ENCODE results near the gene APBA1. TPM values are rescaled to one million over a fixed set of nuclear protein-coding genes. Genes with fewer than 3 reads are reported as not detected.
A peak's percentile ranks its signal among the peaks of the same experiment; 100 is the strongest.

APBA1 gene
- total and polyA plus RNA-seq, 4 experiments from 2014 or later = 0.83 to 2.0 (median 0.90) TPM; not detected in 1

DNA sequence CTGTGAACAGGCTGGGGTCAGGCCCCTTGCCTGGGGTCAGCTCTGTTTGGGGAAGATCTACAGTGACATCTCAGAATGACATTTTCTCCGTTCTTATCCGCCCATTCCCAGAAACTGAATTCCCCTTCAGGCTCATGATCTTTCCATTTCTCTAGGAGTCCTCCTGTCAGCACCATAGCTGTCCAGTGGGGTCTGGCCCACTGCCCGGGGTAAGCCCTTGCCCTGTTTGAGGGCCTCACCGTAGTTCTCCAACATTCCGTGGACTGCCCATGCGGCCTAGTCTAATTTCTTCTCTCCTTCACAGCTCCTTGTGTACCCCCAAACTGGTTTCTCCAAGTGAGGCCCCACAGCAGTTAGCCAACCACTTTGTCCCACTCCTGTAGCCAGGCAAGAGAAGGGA is 278.7 kb downstream of the APBA1 start:
- Mint-ChIP-seq H3K36me3 (no peaks in the 10 kb centered on the region), H3K4me3 (no peak overlapping the region), H3K4me1 (no peaks in the 10 kb centered on the region), H3K27ac (no peak overlapping the region), H3K9me3 (no peaks in the 10 kb centered on the region), H3K27me3 (peaks cover 0 to 4% of the 10 kb centered on the region in 2 donors)
- no peaks in the 10 kb centered on the region for H3K9me3 ChIP-seq (ENCODE audit: control insufficient read depth in 1 of 2, low read length in 2 of 2)
- no peaks in the 10 kb centered on the region for H3K4me1 ChIP-seq (ENCODE audit: insufficient read depth, low read length)
- POLR2A ChIA-PET (ENCODE audit: partially characterized antibody) = no interaction called here
- no peak for DNase-seq
- intact Hi-C loops (cut with micrococcal nuclease) = no loop called here
- no peak overlapping the region for H3K4me3 ChIP-seq (ENCODE audit: low read length in 2 of 2)
- CTCF ChIA-PET (ENCODE audit: partially characterized antibody) = no interaction called here
- H3K27me3 ChIP-seq (ENCODE audit: insufficient read depth, low read length) = no peaks in the 10 kb centered on the region
- no peaks in the 10 kb centered on the region for H3K36me3 ChIP-seq (ENCODE audit: insufficient read depth, low read length)
- no peak overlapping the region for H3K27ac ChIP-seq (ENCODE audit: low read depth, low read length)

DNA sequence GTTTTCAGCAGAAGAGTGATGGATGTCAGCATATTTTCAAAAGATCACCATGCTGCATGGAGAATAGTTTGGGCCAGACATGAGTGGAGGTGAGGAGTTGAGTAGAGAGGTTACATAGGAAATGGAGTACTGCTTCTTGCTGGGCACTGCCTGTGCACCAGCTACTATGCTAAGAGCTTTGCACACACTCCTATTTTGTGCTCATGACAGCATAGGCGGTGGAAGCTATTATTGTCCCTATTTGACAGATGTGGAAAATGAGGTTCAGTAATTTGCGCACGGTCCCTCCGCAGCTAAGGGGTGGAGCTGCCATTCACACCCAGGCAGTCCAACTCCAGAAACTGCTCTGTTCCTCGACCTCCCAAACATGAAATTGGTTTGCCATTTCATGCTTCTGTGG is 279.3 kb downstream of the APBA1 start:
- Histone ChIP-seq H3K27ac (ENCODE audit: low read depth, low read length) (no peak overlapping the region), H3K9me3 (ENCODE audit: control insufficient read depth in 1 of 2, low read length in 2 of 2) (no peaks in the 10 kb centered on the region), H3K27me3 (ENCODE audit: insufficient read depth, low read length) (no peaks in the 10 kb centered on the region), H3K36me3 (ENCODE audit: insufficient read depth, low read length) (no peaks in the 10 kb centered on the region), H3K4me1 (ENCODE audit: insufficient read depth, low read length) (no peaks in the 10 kb centered on the region), H3K4me3 (ENCODE audit: low read length in 2 of 2) (no peak overlapping the region)
- POLR2A ChIA-PET (ENCODE audit: partially characterized antibody) = no interaction called here
- Mint-ChIP-seq H3K27ac (no peak overlapping the region), H3K4me1 (no peaks in the 10 kb centered on the region), H3K4me3 (no peak overlapping the region), H3K9me3 (no peaks in the 10 kb centered on the region), H3K27me3 (peaks cover 0 to 4% of the 10 kb centered on the region in 2 donors), H3K36me3 (no peaks in the 10 kb centered on the region)
- CTCF ChIA-PET (ENCODE audit: partially characterized antibody) = no interaction called here
- DNase-seq = no peak
- intact Hi-C loops (cut with micrococcal nuclease) = no loop called here

DNA sequence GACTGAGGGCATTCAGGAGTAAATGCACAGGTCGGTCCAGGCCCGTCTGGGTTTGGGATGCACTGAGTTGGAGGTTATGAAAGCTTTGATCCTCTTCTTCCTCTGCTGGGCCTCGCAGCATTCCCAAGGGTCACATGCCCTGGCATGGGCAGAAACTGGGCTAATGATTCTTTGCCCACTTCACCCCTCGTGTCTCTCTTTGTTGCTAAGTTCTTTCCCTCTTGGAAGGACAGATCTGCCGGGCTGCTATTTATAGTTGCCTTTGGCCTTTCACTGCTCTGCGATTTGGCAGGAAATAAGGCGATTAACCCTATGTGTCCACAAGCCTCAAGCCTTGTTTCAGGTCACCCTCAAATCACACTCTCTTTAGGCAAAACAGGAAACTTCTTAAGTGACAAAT is 280.2 kb downstream of the APBA1 start:
- Mint-ChIP-seq H3K9me3 (no peaks in the 10 kb centered on the region), H3K4me1 (no peaks in the 10 kb centered on the region), H3K36me3 (no peaks in the 10 kb centered on the region), H3K4me3 (no peak overlapping the region), H3K27ac (no peak overlapping the region), H3K27me3 (peaks cover 3 to 5% of the 10 kb centered on the region in 2 donors)
- no peak overlapping the region for H3K27ac ChIP-seq (ENCODE audit: low read depth, low read length)
- ChIA-PET POLR2A (ENCODE audit: partially characterized antibody) (no interaction called here), CTCF (ENCODE audit: partially characterized antibody) (no interaction called here)
- no peaks in the 10 kb centered on the region for H3K27me3 ChIP-seq (ENCODE audit: insufficient read depth, low read length)
- no peaks in the 10 kb centered on the region for H3K36me3 ChIP-seq (ENCODE audit: insufficient read depth, low read length)
- no peaks in the 10 kb centered on the region for H3K9me3 ChIP-seq (ENCODE audit: control insufficient read depth in 1 of 2, low read length in 2 of 2)
- H3K4me1 ChIP-seq (ENCODE audit: insufficient read depth, low read length) = no peaks in the 10 kb centered on the region
- no peak for DNase-seq
- intact Hi-C loops (cut with micrococcal nuclease) = no loop called here
- no peak overlapping the region for H3K4me3 ChIP-seq (ENCODE audit: low read length in 2 of 2)

DNA sequence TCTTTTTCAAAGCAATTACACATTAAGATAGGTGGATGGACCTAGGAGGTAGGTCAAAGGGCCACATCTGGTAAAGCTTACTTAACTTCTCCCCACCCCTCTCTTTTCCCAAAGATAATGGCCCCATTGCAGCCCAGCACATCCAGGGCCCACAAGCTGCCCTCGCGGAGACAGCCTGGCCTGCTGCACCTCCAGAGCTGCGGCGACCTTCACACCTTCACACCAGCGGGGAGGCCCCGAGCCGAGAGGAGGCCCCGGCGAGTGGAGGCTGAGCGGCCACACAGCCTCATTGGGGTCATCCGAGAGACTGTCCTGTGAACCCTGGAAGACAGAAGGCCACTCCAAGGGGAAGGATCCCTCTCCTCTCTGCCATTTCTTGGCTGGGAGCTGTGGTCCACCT is 280.7 kb downstream of the APBA1 start:
- intact Hi-C loops (cut with micrococcal nuclease) = no loop called here
- no peaks in the 10 kb centered on the region for H3K36me3 ChIP-seq (ENCODE audit: insufficient read depth, low read length)
- POLR2A ChIA-PET (ENCODE audit: partially characterized antibody) = no interaction called here

DNA sequence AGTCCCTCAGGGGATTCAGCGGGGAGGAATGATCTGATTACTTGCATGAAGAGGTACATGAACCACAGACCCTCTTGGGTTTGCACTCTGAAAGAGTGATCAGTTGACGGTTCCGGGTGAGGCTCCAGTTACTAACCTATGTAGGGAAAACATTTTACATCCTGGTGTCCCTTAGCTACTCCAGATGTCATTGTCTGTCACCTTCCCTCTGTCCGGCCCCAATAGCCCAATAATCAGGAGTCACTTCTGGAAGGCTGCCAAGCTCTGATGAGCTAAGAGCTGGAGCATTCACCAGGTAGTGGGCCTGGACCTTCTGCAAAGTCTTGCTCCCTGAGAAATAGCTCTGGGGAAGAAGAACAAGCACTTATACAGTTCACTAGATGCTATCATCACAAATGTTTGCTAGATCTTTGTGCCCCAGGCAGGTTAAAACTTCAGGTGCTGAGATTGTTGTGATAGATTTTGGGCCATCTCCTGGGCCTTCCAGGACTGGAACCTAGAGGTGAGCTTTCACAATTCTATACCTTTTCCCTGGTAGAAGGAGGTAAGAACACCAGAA is 282.7 kb downstream of the APBA1 start:
- Mint-ChIP-seq H3K36me3 (no peaks in the 10 kb centered on the region), H3K9me3 (no peaks in the 10 kb centered on the region), H3K4me1 (no peaks in the 10 kb centered on the region), H3K27ac (no peak overlapping the region), H3K27me3 (peaks cover 5 to 8% of the 10 kb centered on the region in 2 donors), H3K4me3 (no peak overlapping the region)
- DNase-seq = no peak
- no peak overlapping the region for H3K27ac ChIP-seq (ENCODE audit: low read depth, low read length)
- no peak overlapping the region for H3K4me3 ChIP-seq (ENCODE audit: low read length in 2 of 2)
- H3K27me3 ChIP-seq (ENCODE audit: insufficient read depth, low read length) = no peaks in the 10 kb centered on the region
- H3K4me1 ChIP-seq (ENCODE audit: insufficient read depth, low read length) = no peaks in the 10 kb centered on the region
- CTCF ChIA-PET (ENCODE audit: partially characterized antibody) = no interaction called here
- intact Hi-C loops (cut with micrococcal nuclease) = no loop called here
- no peaks in the 10 kb centered on the region for H3K9me3 ChIP-seq (ENCODE audit: control insufficient read depth in 1 of 2, low read length in 2 of 2)
- no peaks in the 10 kb centered on the region for H3K36me3 ChIP-seq (ENCODE audit: insufficient read depth, low read length)
- POLR2A ChIA-PET (ENCODE audit: partially characterized antibody) = no interaction called here

More for the DNA sequence above, 280.7 kb downstream of the APBA1 start:
- Histone ChIP-seq H3K27me3 (ENCODE audit: insufficient read depth, low read length) (no peaks in the 10 kb centered on the region), H3K4me1 (ENCODE audit: insufficient read depth, low read length) (no peaks in the 10 kb centered on the region), H3K27ac (ENCODE audit: low read depth, low read length) (no peak overlapping the region), H3K9me3 (ENCODE audit: control insufficient read depth in 1 of 2, low read length in 2 of 2) (no peaks in the 10 kb centered on the region), H3K4me3 (ENCODE audit: low read length in 2 of 2) (no peak overlapping the region)
- Mint-ChIP-seq H3K27me3 (peaks cover 3 to 5% of the 10 kb centered on the region in 2 donors), H3K27ac (no peak overlapping the region), H3K4me3 (no peak overlapping the region), H3K9me3 (no peaks in the 10 kb centered on the region), H3K4me1 (no peaks in the 10 kb centered on the region), H3K36me3 (no peaks in the 10 kb centered on the region)
- no peak for DNase-seq
- CTCF ChIA-PET (ENCODE audit: partially characterized antibody) = no interaction called here

DNA sequence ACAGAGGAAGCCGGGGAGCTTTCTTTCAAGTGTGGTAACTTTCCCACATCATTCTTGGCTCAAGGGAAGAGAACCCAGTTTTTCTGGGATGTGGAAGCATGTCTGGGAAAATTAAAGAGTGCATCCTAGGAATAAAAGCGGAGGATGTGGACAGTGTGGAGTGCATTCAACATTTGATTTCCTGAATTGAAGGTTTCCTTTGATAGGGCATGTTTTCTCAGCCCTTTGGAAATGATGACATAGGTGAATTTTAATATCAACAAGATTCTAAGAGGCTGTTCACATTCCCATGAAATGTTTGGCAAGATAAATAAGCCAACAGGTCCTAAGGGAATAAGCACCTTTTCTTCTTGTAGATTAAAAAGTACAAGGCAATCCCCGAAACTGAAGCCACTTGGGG is 283.6 kb downstream of the APBA1 start:
- Mint-ChIP-seq H3K4me3 (no peak overlapping the region), H3K27me3 (peaks cover 8 to 11% of the 10 kb centered on the region in 2 donors), H3K27ac (no peak overlapping the region), H3K4me1 (no peaks in the 10 kb centered on the region), H3K36me3 (no peaks in the 10 kb centered on the region), H3K9me3 (no peaks in the 10 kb centered on the region)
- no peak overlapping the region for H3K4me3 ChIP-seq (ENCODE audit: low read length in 2 of 2)
- H3K27ac ChIP-seq (ENCODE audit: low read depth, low read length) = no peak overlapping the region
- CTCF ChIA-PET (ENCODE audit: partially characterized antibody) = no interaction called here
- POLR2A ChIA-PET (ENCODE audit: partially characterized antibody) = no interaction called here
- H3K9me3 ChIP-seq (ENCODE audit: control insufficient read depth in 1 of 2, low read length in 2 of 2) = no peaks in the 10 kb centered on the region
- no peak for DNase-seq
- H3K4me1 ChIP-seq (ENCODE audit: insufficient read depth, low read length) = no peaks in the 10 kb centered on the region
- no peaks in the 10 kb centered on the region for H3K36me3 ChIP-seq (ENCODE audit: insufficient read depth, low read length)
- intact Hi-C loops (cut with micrococcal nuclease) = no loop called here
- no peaks in the 10 kb centered on the region for H3K27me3 ChIP-seq (ENCODE audit: insufficient read depth, low read length)

DNA sequence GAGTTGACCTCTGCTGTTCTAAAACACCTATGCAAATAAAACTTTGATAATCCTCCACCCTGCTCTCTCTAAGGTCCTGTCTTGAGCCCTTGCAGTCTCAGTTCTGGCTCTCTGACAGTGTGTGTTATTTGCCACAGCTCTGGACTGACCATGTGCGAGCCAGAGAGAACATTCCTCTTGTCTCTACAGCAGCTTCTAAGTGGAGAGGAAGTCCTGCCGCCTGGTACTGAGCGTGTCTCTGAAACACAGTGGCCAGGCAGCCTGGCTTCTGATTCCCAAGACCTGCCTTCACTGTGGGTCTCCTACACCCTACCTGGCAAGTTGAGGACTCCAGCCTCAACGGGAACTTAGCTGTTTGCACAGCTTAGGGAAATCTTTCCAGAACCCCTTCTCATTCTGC is 285.5 kb downstream of the APBA1 start:
- Histone ChIP-seq H3K27ac (ENCODE audit: low read depth, low read length) (no peak overlapping the region), H3K4me1 (ENCODE audit: insufficient read depth, low read length) (no peaks in the 10 kb centered on the region), H3K36me3 (ENCODE audit: insufficient read depth, low read length) (no peaks in the 10 kb centered on the region), H3K27me3 (ENCODE audit: insufficient read depth, low read length) (no peaks in the 10 kb centered on the region), H3K4me3 (ENCODE audit: low read length in 2 of 2) (no peak overlapping the region), H3K9me3 (ENCODE audit: control insufficient read depth in 1 of 2, low read length in 2 of 2) (no peaks in the 10 kb centered on the region)
- no peaks in the 10 kb centered on the region for H3K4me1 Mint-ChIP-seq
- intact Hi-C loops (cut with micrococcal nuclease) = no loop called here
- peaks cover 8 to 11% of the 10 kb centered on the region in 2 donors for H3K27me3 Mint-ChIP-seq
- H3K9me3 Mint-ChIP-seq = no peaks in the 10 kb centered on the region
- no peaks in the 10 kb centered on the region for H3K36me3 Mint-ChIP-seq
- DNase-seq = no peak
- no peak overlapping the region for H3K4me3 Mint-ChIP-seq
- ChIA-PET POLR2A (ENCODE audit: partially characterized antibody) (no interaction called here), CTCF (ENCODE audit: partially characterized antibody) (no interaction called here)
- H3K27ac Mint-ChIP-seq = peak overlapping the region in 1 of 7 donors; percentile 11

DNA sequence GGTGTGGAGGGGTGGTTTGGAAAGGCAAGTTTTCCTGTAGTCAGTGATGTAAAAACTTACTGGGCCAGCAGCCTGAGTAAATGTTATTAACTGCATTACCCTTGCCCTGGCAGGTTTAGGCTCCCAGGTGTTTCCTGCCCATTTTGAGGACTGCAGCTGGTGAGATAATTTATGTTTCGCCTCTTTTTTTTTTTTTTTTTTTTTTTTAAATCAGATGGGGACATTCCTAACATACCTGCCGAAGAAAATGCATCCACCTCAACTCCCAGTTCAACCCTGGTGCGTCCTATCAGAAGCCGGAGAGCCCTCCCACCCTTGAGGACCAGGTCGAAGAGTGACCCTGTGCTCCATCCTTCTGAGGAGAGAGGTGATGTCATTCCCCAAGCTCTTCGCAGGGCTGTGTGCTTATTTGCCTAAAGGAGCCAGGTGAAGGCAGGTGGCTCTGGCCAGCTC is 286.6 kb downstream of the APBA1 start:
- POLR2A ChIA-PET (ENCODE audit: partially characterized antibody) = no interaction called here
- Mint-ChIP-seq H3K27ac (no peak overlapping the region), H3K9me3 (no peaks in the 10 kb centered on the region), H3K27me3 (peaks cover 8 to 11% of the 10 kb centered on the region in 2 donors), H3K4me1 (no peaks in the 10 kb centered on the region), H3K4me3 (no peak overlapping the region), H3K36me3 (no peaks in the 10 kb centered on the region)
- intact Hi-C loops (cut with micrococcal nuclease) = no loop called here
- Histone ChIP-seq H3K27ac (ENCODE audit: low read depth, low read length) (no peak overlapping the region), H3K36me3 (ENCODE audit: insufficient read depth, low read length) (no peaks in the 10 kb centered on the region), H3K9me3 (ENCODE audit: control insufficient read depth in 1 of 2, low read length in 2 of 2) (no peaks in the 10 kb centered on the region), H3K4me1 (ENCODE audit: insufficient read depth, low read length) (no peaks in the 10 kb centered on the region), H3K27me3 (ENCODE audit: insufficient read depth, low read length) (no peaks in the 10 kb centered on the region), H3K4me3 (ENCODE audit: low read length in 2 of 2) (no peak overlapping the region)
- no peak for DNase-seq
- CTCF ChIA-PET (ENCODE audit: partially characterized antibody) = no interaction called here
